ENCODE results near the gene ODAD4. TPM values are rescaled to one million over a fixed set of nuclear protein-coding genes. Genes with fewer than 3 reads are reported as not detected.
A peak's percentile ranks its signal among the peaks of the same experiment; 100 is the strongest.

Gene ODAD4
- total and polyA plus RNA-seq, 2 of the 4 experiments (the other 2 are of a cell fraction), result 0.38 to 0.54 TPM

GRCh38 chr17:41909088-41909487, 21.3 kb upstream of the ODAD4 start:
- ChIA-PET POLR2A (ENCODE audit: unreplicated experiment) (no interaction called here), CTCF (no interaction called here)
- DNase-seq, result no peak
- intact Hi-C loops (cut with micrococcal nuclease) (no loop called here), dilution Hi-C loops (cut with HindIII; ENCODE audit: low sequenced_read_pairs, unreplicated experiment) (no loop called here), in situ Hi-C loops (cut with MboI; ENCODE audit: low sequenced_read_pairs) (no loop called here)
- Histone ChIP-seq H3K4me2 (ENCODE audit: low read depth, low read length) (no peak overlapping the region), H2BK120ac (ENCODE audit: low read depth, low read length) (0 out of 2 replicates have a peak overlapping the region, but pooled peaks have one; percentile 87), H4K5ac (ENCODE audit: low read depth, low read length) (no peak overlapping the region), H4K91ac (ENCODE audit: insufficient read depth, low read depth, low read length) (peak overlapping the region; percentile 36; the same call in 1 of the 2 replicates), H3K9me1 (ENCODE audit: insufficient read depth, low read length) (peaks cover 55% of the 10 kb centered on the region), H3K23ac (ENCODE audit: low read depth, low read length) (no peak overlapping the region), H3K4me3 (ENCODE audit: insufficient read depth, low read depth, low read length) (no peak overlapping the region), H3K14ac (replicated peaks; ENCODE audit: low read depth, low read length) (0 out of 2 replicates have a peak overlapping the region, but pooled peaks have one; percentile 4), H2AFZ (replicated peaks; ENCODE audit: low read length, poor library complexity) (no peak overlapping the region), H2BK20ac (ENCODE audit: low read depth, low read length) (no peak overlapping the region), H4K20me1 (ENCODE audit: insufficient read depth, low read length) (peaks cover 57% of the 10 kb centered on the region), H2BK5ac (ENCODE audit: low read depth, low read length, poor library complexity, severe bottlenecking) (peak overlapping the region; percentile 98), H3K79me1 (ENCODE audit: low read depth in 1 of 2, low read length in 2 of 2) (peaks cover 69 to 93% of the 10 kb centered on the region in 2 experiments), H4K8ac (ENCODE audit: low read depth in 2 of 2, low read length in 2 of 2) (peak overlapping the region in 1 of 2 experiments; percentile 86; a peak in 1 of 4 replicates), H3K27ac (ENCODE audit: insufficient read depth, low read length) (no peak overlapping the region; the same call in 1 of the 2 replicates), H3K9me3 (ENCODE audit: control insufficient read depth, insufficient read depth, low read length) (no peaks in the 10 kb centered on the region), H3K4me1 (ENCODE audit: control insufficient read depth, insufficient read depth, low read length) (peaks cover 35% of the 10 kb centered on the region), H3K4ac (ENCODE audit: low read depth, low read length) (0 out of 2 replicates have a peak overlapping the region, but pooled peaks have one; percentile 92), H3K9ac (ENCODE audit: low read depth, low read length) (no peak overlapping the region), H2AK9ac (replicated peaks; ENCODE audit: low read depth, low read length, poor library complexity) (peak overlapping the region; percentile 57), H3K56ac (ENCODE audit: extremely low read depth, insufficient read depth, low read length) (no peak overlapping the region), H3K18ac (ENCODE audit: low read depth, low read length) (no peak overlapping the region), H2AK5ac (ENCODE audit: low read depth, low read length) (peak overlapping the region; percentile 75), H3K27me3 (ENCODE audit: control insufficient read depth, insufficient read depth, low read length) (no peaks in the 10 kb centered on the region), H3K36me3 (ENCODE audit: control insufficient read depth, insufficient read depth, low read length) (peaks cover 79% of the 10 kb centered on the region), H2BK15ac (ENCODE audit: low read depth, low read length) (peak overlapping the region; percentile 11; the same call in 1 of the 3 replicates)
- TF ChIP-seq CTCF (conservative IDR thresholded peaks at IDR 0.05; ENCODE audit: low read depth, low read length), result no peak
- no peak for TF ChIP-seq CEBPB (IDR thresholded peaks at IDR 0.05; ENCODE audit: low read depth, low read length)
- BruUV-seq (replicated peaks), result no TSS peak
- no peak for ATAC-seq (ENCODE audit: low read depth)
- 64% methylated on average over 5 of the region's 13 CpGs; no CpG with 5 or more reads in 1 of the 2 experiments for WGBS, 2 experiments (ENCODE audit: extremely low coverage in 2 of 2, insufficient read length in 1 of 2)
